HCT116 (cell line): Measurements from ENCODE around the gene CCDC187. TPM values are rescaled to one million over a fixed set of nuclear protein-coding genes. Genes with fewer than 3 reads are reported as not detected.

Source experiments
- ATAC-seq: fragments of 200-7000 bp; cut with Tn5 transposase; 2 replicates; pipeline ENCODE4 v1.9.1; 2020; ENCODE audit warnings: mild to moderate bottlenecking, moderate library complexity
- BruUV-seq: library from RNA; stranded (reverse); fragments of 400-500 nt; replicated peaks from 2 replicates; lab custom pipeline; 2021; lab: Mats Ljungman, UMichigan
- CTCF ChIA-PET: fragments of 300-600 bp; sonication (Branson Sonifier 250); formaldehyde crosslinking; loops from one replicate; lab custom pipeline; 2021; ENCODE audit warnings: antibody characterized with exemption; lab: Charles Lee
- POLR2A ChIA-PET: fragments of 300-600, 350-600 bp; sonication (Branson Sonifier 250); formaldehyde crosslinking; loops from one replicate; lab custom pipeline; 2021; ENCODE audit warnings: antibody characterized with exemption; lab: Charles Lee
- RAD21 ChIA-PET, 2 experiments: fragments of 300-600 bp; sonication (Branson Sonifier 250); formaldehyde crosslinking; loops; one replicate each; lab custom pipeline; 2023; ENCODE audit warnings: low total read pairs in 2 of 2; ENCODE audit not compliant: uncharacterized antibody in 2 of 2, unreplicated experiment in 2 of 2, low non-redundant PET in 1 of 2; lab: Charles Lee
- DNase-seq: peaks from one replicate; pipeline ENCODE4 v3.0.0-alpha.2; 2010; ENCODE audit warnings: low read depth, low spot score
- H2AFZ ChIP-seq: fragments of 200-600 bp; shearing (Covaris generic), sonication (generic); 2 replicates; pipeline ENCODE4 v1.6.1; 2017; ENCODE audit warnings: low read depth, mixed run types, mixed read lengths, antibody characterized with exemption, low read length; ENCODE audit not compliant: poor library complexity, severe bottlenecking
- H3K27ac ChIP-seq: 2 replicates; pipeline ENCODE4 v1.5.1; 2012; ENCODE audit warnings: low read depth, low read length
- H3K27me3 ChIP-seq: fragments of 200-600 bp; sonication (generic); 2 replicates; pipeline ENCODE4 v1.6.1; 2016; ENCODE audit warnings: mixed run types, low read length, mixed read lengths; ENCODE audit not compliant: insufficient read depth
- H3K36me3 ChIP-seq, 2 experiments: fragments of 200-500 bp in 1 of 2; fragments of 200-600 bp in 1 of 2; sonication (Bioruptor generic) in 1 of 2; sonication (generic) in 1 of 2; 2 replicates each; pipeline versions ENCODE4 v1.5.1 to v1.6.1; 2014 to 2016; ENCODE audit warnings: low read length in 2 of 2, inconsistent platforms in 1 of 2, mixed read lengths in 1 of 2, mixed run types in 1 of 2; ENCODE audit not compliant: insufficient read depth in 2 of 2, control insufficient read depth in 1 of 2
- H3K4me1 ChIP-seq, 2 experiments: fragments of 200-600 bp in 1 of 2; sonication (generic) in 1 of 2; 2 replicates each; pipeline versions ENCODE4 v1.5.1 to v1.6.1; 2012 to 2017; ENCODE audit warnings: low read length in 2 of 2, inconsistent platforms in 1 of 2, mild to moderate bottlenecking in 1 of 2, mixed read lengths in 1 of 2, mixed run types in 1 of 2, moderate library complexity in 1 of 2; ENCODE audit not compliant: insufficient read depth in 2 of 2, control insufficient read depth in 1 of 2
- H3K4me2 ChIP-seq: fragments of 200-600 bp; sonication (generic); 2 replicates; pipeline ENCODE4 v1.6.1; 2017; ENCODE audit warnings: mixed run types, low read length, mixed read lengths
- H3K4me3 ChIP-seq, 2 experiments: fragments of 200-600 bp in 1 of 2; sonication (generic) in 1 of 2; replicated peaks in 1 of 2; 2 replicates each; pipeline ENCODE4 v1.5.1; 2011 to 2016; ENCODE audit warnings: low read length in 2 of 2, control low read depth in 1 of 2, low read depth in 1 of 2, mild to moderate bottlenecking in 1 of 2, mixed read lengths in 1 of 2, mixed run types in 1 of 2
- H3K79me2 ChIP-seq: fragments of 200-600 bp; sonication (generic); 2 replicates; pipeline ENCODE4 v1.6.1; 2017; ENCODE audit warnings: mild to moderate bottlenecking, mixed run types, low read length, moderate library complexity, mixed read lengths; ENCODE audit not compliant: insufficient read depth
- H3K9ac ChIP-seq: fragments of 200-600 bp; sonication (generic); 2 replicates; pipeline ENCODE4 v1.6.1; 2016; ENCODE audit warnings: low read length, mixed read lengths
- H3K9me2 ChIP-seq: fragments of 200-600 bp; sonication (generic), shearing (Covaris generic); 2 replicates; pipeline ENCODE4 v1.6.1; 2017; ENCODE audit warnings: mixed run types, mild to moderate bottlenecking, moderate library complexity; ENCODE audit not compliant: insufficient read depth
- H3K9me3 ChIP-seq, 2 experiments: fragments of 200-500 bp in 1 of 2; fragments of 200-600 bp in 1 of 2; sonication (Bioruptor generic) in 1 of 2; sonication (generic) in 1 of 2; 2 replicates each; pipeline ENCODE4 v1.6.1; 2014 to 2017; ENCODE audit warnings: low read length in 2 of 2, mixed read lengths in 2 of 2, inconsistent platforms in 1 of 2, low read depth in 1 of 2, mild to moderate bottlenecking in 1 of 2, mixed run types in 1 of 2, moderate library complexity in 1 of 2; ENCODE audit not compliant: control insufficient read depth in 1 of 2, insufficient read depth in 1 of 2
- H4K20me1 ChIP-seq: fragments of 200-600 bp; sonication (generic), shearing (Covaris generic); 2 replicates; pipeline ENCODE4 v1.6.1; 2017; ENCODE audit warnings: mixed run types, mild to moderate bottlenecking, moderate library complexity; ENCODE audit not compliant: insufficient read depth
- EGR1 ChIP-seq: IDR thresholded peaks from 2 replicates; pipeline ENCODE4 v1.6.1; 2012; ENCODE audit warnings: low read depth
- EZH2 ChIP-seq: fragments of 200-600 bp; sonication (generic); IDR thresholded peaks from 2 replicates; pipeline ENCODE4 v1.6.1; 2017; ENCODE audit warnings: antibody characterized with exemption, mixed run types
- MAX ChIP-seq: IDR thresholded peaks from 2 replicates; pipeline ENCODE4 v1.6.1; 2012
- POLR2A ChIP-seq: IDR thresholded peaks from 2 replicates; pipeline ENCODE4 v1.7.0; 2011; ENCODE audit warnings: borderline replicate concordance; ENCODE audit not compliant: insufficient read depth, insufficient read length; ENCODE audit errors: extremely low read depth
- RAD21 ChIP-seq: IDR thresholded peaks from 2 replicates; pipeline ENCODE4 v1.6.1; 2012; ENCODE audit warnings: low read depth, mild to moderate bottlenecking
- REST ChIP-seq: IDR thresholded peaks from 2 replicates; pipeline ENCODE4 v1.6.1; 2012; ENCODE audit warnings: low read depth
- YY1 ChIP-seq: IDR thresholded peaks from 2 replicates; pipeline ENCODE4 v1.6.1; 2011; ENCODE audit warnings: low read length, low read depth, moderate library complexity, mild to moderate bottlenecking; ENCODE audit not compliant: insufficient replicate concordance; ENCODE audit errors: extremely low read depth
- ZFX ChIP-seq: fragments of 450-650 bp; IDR thresholded peaks from 2 replicates; pipeline ENCODE4 v1.6.1; 2017
- intact Hi-C: fragments of 100-400 bp; cut with micrococcal nuclease; formaldehyde crosslinking; loops from 2 replicates; pipeline ENCODE4 v1.10.0; 2022
- total RNA-seq: library from RNA; stranded (reverse); gene quantifications from one replicate; pipeline ENCODE4 v1.2.1, GENCODE V29; 2021; ENCODE audit not compliant: unreplicated experiment

Gene CCDC187
- total RNA-seq, 1 experiment from 2014 or later: 4.6 TPM

GRCh38 chr9:136318776-136319241 lies 14.9 kb upstream of the CCDC187 start:
- Histone ChIP-seq H3K4me3 (no peak overlapping the region), H3K4me1 (peaks cover 0 to 6% of the 10 kb centered on the region in 2 experiments; a peak in 2 of 4 replicates), H2AFZ (no peak overlapping the region), H3K27ac (no peak overlapping the region), H3K36me3 (no peaks in the 10 kb centered on the region), H3K9ac (no peak overlapping the region), H3K4me2 (no peak overlapping the region), H3K79me2 (no peaks in the 10 kb centered on the region), H4K20me1 (no peaks in the 10 kb centered on the region), H3K9me3 (peaks cover 10 to 21% of the 10 kb centered on the region in 2 experiments; a peak in 2 of 4 replicates), H3K9me2 (no peaks in the 10 kb centered on the region), H3K27me3 (no peaks in the 10 kb centered on the region)
- ATAC-seq (no peak), DNase-seq (no peak)
- POLR2A ChIA-PET: no interaction called here
- CTCF ChIA-PET: no interaction called here
- RAD21 ChIA-PET: no interaction called here
- TF ChIP-seq ZFX (no peak), EZH2 (no peak), EGR1 (no peak), MAX (no peak), RAD21 (no peak), YY1 (no peak), REST (no peak), POLR2A (no peak)
- no TSS peak for BruUV-seq
- intact Hi-C loops: no loop called here
